ENCODE data around the gene PLA1A.
"Not testable (repeated sequence)": the region's sequence is repeated elsewhere in the genome, so short reads cannot be mapped to it uniquely, and the experiment has no call there.

The PLA1A gene

GRCh38 chr3:119597548-119598288 lies at the start of gene PLA1A:
PLA1A (plus strand) TSS chr3:119597885; CDS start chr3:119597914, 29 bp downstream.
- Histone ChIP-seq H3K9ac (ENCODE audit: low read depth, low read length) (no peak within 1 kb of the TSS), H3K27me3 (ENCODE audit: insufficient read depth, low read length) (no peaks in the 10 kb centered on the region), H3K4me1 (ENCODE audit: insufficient read depth, low read length) (no peaks in the 10 kb centered on the region), H3K4me3 (ENCODE audit: low read length) (no peak within 1 kb of the TSS), H3K36me3 (ENCODE audit: insufficient read depth, low read depth, low read length) (no peaks in the 10 kb centered on the region), H3K27ac (ENCODE audit: low read length) (no peak within 1 kb of the TSS), H3K9me3 (ENCODE audit: insufficient read depth, low read depth, low read length) (no peaks in the 10 kb centered on the region)

- Histone ChIP-seq H3K4me3 (ENCODE audit: low read length) (no peak overlapping the region), H3K4me1 (ENCODE audit: insufficient read depth, low read length) (no peaks in the 10 kb centered on the region), H3K27ac (ENCODE audit: low read length) (no peak overlapping the region), H3K27me3 (ENCODE audit: insufficient read depth, low read length) (no peaks in the 10 kb centered on the region), H3K9ac (ENCODE audit: low read depth, low read length) (no peak overlapping the region), H3K36me3 (ENCODE audit: insufficient read depth, low read depth, low read length) (no peaks in the 10 kb centered on the region), H3K9me3 (ENCODE audit: insufficient read depth, low read depth, low read length) (no peaks in the 10 kb centered on the region)
Observed at GRCh38 chr3:119548341-119548740, 49.3 kb upstream of the PLA1A start.

GRCh38 chr3:119550192-119550910 lies 47.3 kb upstream of the PLA1A start:
- Histone ChIP-seq H3K27ac (ENCODE audit: low read length) (no peak overlapping the region), H3K4me3 (ENCODE audit: low read length) (no peak overlapping the region), H3K9ac (ENCODE audit: low read depth, low read length) (no peak overlapping the region), H3K9me3 (ENCODE audit: insufficient read depth, low read depth, low read length) (no peaks in the 10 kb centered on the region), H3K4me1 (ENCODE audit: insufficient read depth, low read length) (no peaks in the 10 kb centered on the region), H3K36me3 (ENCODE audit: insufficient read depth, low read depth, low read length) (no peaks in the 10 kb centered on the region), H3K27me3 (ENCODE audit: insufficient read depth, low read length) (no peaks in the 10 kb centered on the region)

GRCh38 chr3:119551598-119551997 lies 46.1 kb upstream of the PLA1A start:
- Histone ChIP-seq H3K27me3 (ENCODE audit: insufficient read depth, low read length) (no peaks in the 10 kb centered on the region), H3K9ac (ENCODE audit: low read depth, low read length) (no peak overlapping the region), H3K4me3 (ENCODE audit: low read length) (no peak overlapping the region), H3K36me3 (ENCODE audit: insufficient read depth, low read depth, low read length) (no peaks in the 10 kb centered on the region), H3K27ac (ENCODE audit: low read length) (no peak overlapping the region), H3K4me1 (ENCODE audit: insufficient read depth, low read length) (no peaks in the 10 kb centered on the region), H3K9me3 (ENCODE audit: insufficient read depth, low read depth, low read length) (no peaks in the 10 kb centered on the region)

GRCh38 chr3:119552928-119553327 lies 44.8 kb upstream of the PLA1A start:
- H3K36me3 ChIP-seq (ENCODE audit: insufficient read depth, low read depth, low read length); H3K27me3 ChIP-seq (ENCODE audit: insufficient read depth, low read length); H3K4me1 ChIP-seq (ENCODE audit: insufficient read depth, low read length); H3K27ac ChIP-seq (ENCODE audit: low read length); H3K4me3 ChIP-seq (ENCODE audit: low read length); H3K9ac ChIP-seq (ENCODE audit: low read depth, low read length); H3K9me3 ChIP-seq (ENCODE audit: insufficient read depth, low read depth, low read length): not testable (repeated sequence)

- Histone ChIP-seq H3K27me3 (ENCODE audit: insufficient read depth, low read length) (no peaks in the 10 kb centered on the region), H3K27ac (ENCODE audit: low read length) (no peak overlapping the region), H3K4me3 (ENCODE audit: low read length) (no peak overlapping the region), H3K9me3 (ENCODE audit: insufficient read depth, low read depth, low read length) (no peaks in the 10 kb centered on the region), H3K9ac (ENCODE audit: low read depth, low read length) (no peak overlapping the region), H3K36me3 (ENCODE audit: insufficient read depth, low read depth, low read length) (no peaks in the 10 kb centered on the region), H3K4me1 (ENCODE audit: insufficient read depth, low read length) (no peaks in the 10 kb centered on the region)
Observed at GRCh38 chr3:119553823-119554415, 43.8 kb upstream of the PLA1A start.

GRCh38 chr3:119555309-119555735 lies 42.4 kb upstream of the PLA1A start:
- Histone ChIP-seq H3K36me3 (ENCODE audit: insufficient read depth, low read depth, low read length) (no peaks in the 10 kb centered on the region), H3K27me3 (ENCODE audit: insufficient read depth, low read length) (no peaks in the 10 kb centered on the region), H3K27ac (ENCODE audit: low read length) (no peak overlapping the region), H3K4me1 (ENCODE audit: insufficient read depth, low read length) (no peaks in the 10 kb centered on the region), H3K4me3 (ENCODE audit: low read length) (no peak overlapping the region), H3K9ac (ENCODE audit: low read depth, low read length) (no peak overlapping the region), H3K9me3 (ENCODE audit: insufficient read depth, low read depth, low read length) (no peaks in the 10 kb centered on the region)

- Histone ChIP-seq H3K9me3 (ENCODE audit: insufficient read depth, low read depth, low read length) (no peaks in the 10 kb centered on the region), H3K4me1 (ENCODE audit: insufficient read depth, low read length) (no peaks in the 10 kb centered on the region), H3K4me3 (ENCODE audit: low read length) (no peak overlapping the region), H3K27ac (ENCODE audit: low read length) (no peak overlapping the region), H3K36me3 (ENCODE audit: insufficient read depth, low read depth, low read length) (no peaks in the 10 kb centered on the region), H3K9ac (ENCODE audit: low read depth, low read length) (no peak overlapping the region), H3K27me3 (ENCODE audit: insufficient read depth, low read length) (no peaks in the 10 kb centered on the region)
Observed at GRCh38 chr3:119555929-119556328, 41.8 kb upstream of the PLA1A start.

GRCh38 chr3:119557192-119557876 lies 40.4 kb upstream of the PLA1A start:
- no peak overlapping the region for H3K4me3 ChIP-seq (ENCODE audit: low read length)
- no peaks in the 10 kb centered on the region for H3K27me3 ChIP-seq (ENCODE audit: insufficient read depth, low read length)
- H3K9me3 ChIP-seq (ENCODE audit: insufficient read depth, low read depth, low read length): no peaks in the 10 kb centered on the region
- no peak overlapping the region for H3K9ac ChIP-seq (ENCODE audit: low read depth, low read length)
- H3K36me3 ChIP-seq (ENCODE audit: insufficient read depth, low read depth, low read length): no peaks in the 10 kb centered on the region
- no peaks in the 10 kb centered on the region for H3K4me1 ChIP-seq (ENCODE audit: insufficient read depth, low read length)
- H3K27ac ChIP-seq (ENCODE audit: low read length): no peak overlapping the region

GRCh38 chr3:119557877-119558269 lies 39.8 kb upstream of the PLA1A start:
- no peak overlapping the region for H3K27ac ChIP-seq (ENCODE audit: low read length)
- no peaks in the 10 kb centered on the region for H3K9me3 ChIP-seq (ENCODE audit: insufficient read depth, low read depth, low read length)
- H3K27me3 ChIP-seq (ENCODE audit: insufficient read depth, low read length): no peaks in the 10 kb centered on the region
- no peaks in the 10 kb centered on the region for H3K36me3 ChIP-seq (ENCODE audit: insufficient read depth, low read depth, low read length)
- H3K4me3 ChIP-seq (ENCODE audit: low read length): no peak overlapping the region
- no peaks in the 10 kb centered on the region for H3K4me1 ChIP-seq (ENCODE audit: insufficient read depth, low read length)
- H3K9ac ChIP-seq (ENCODE audit: low read depth, low read length): no peak overlapping the region

GRCh38 chr3:119558626-119559317 lies 38.9 kb upstream of the PLA1A start:
- no peak overlapping the region for H3K4me3 ChIP-seq (ENCODE audit: low read length)
- H3K9me3 ChIP-seq (ENCODE audit: insufficient read depth, low read depth, low read length): no peaks in the 10 kb centered on the region
- H3K36me3 ChIP-seq (ENCODE audit: insufficient read depth, low read depth, low read length): no peaks in the 10 kb centered on the region
- no peaks in the 10 kb centered on the region for H3K27me3 ChIP-seq (ENCODE audit: insufficient read depth, low read length)
- H3K4me1 ChIP-seq (ENCODE audit: insufficient read depth, low read length): no peaks in the 10 kb centered on the region
- no peak overlapping the region for H3K27ac ChIP-seq (ENCODE audit: low read length)
- H3K9ac ChIP-seq (ENCODE audit: low read depth, low read length): no peak overlapping the region

All from iPS-20b (cell line).